ENCODE results near the gene MYO1C. TPM values are rescaled to one million over a fixed set of nuclear protein-coding genes. Genes with fewer than 3 reads are reported as not detected.

Gene MYO1C
- polyA plus RNA-seq, 1 donor from 2014 or later = 5.7 TPM

DNA sequence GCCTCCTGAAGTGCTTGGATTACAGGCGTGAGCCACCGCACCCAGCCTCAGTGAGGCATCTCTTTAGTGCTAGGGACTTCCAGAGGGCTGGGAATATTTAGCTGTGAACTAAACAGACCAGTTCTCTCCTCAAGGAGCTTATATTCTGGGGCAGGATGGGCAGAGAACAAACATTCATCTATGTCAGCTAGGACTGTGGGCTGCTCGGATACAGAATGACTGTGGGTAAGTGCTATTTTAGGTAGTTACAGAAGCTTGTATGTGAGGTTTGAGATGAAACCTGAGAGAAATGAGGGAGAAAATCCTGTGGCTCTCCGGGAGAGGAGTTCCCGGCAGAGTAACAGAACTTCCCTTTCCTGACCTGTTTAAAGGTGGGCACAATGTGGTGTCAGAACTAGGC is 30.1 kb upstream of the MYO1C start:
- TF ChIP-seq EZH2 (IDR thresholded peaks at IDR 0.05; ENCODE audit: borderline replicate concordance, insufficient read depth, low read length, poor library complexity, severe bottlenecking) (no peak), RAD21 (conservative IDR thresholded peaks at IDR 0.05) (no peak), CTCF (IDR thresholded peaks at IDR 0.05; ENCODE audit: poor library complexity, severe bottlenecking) (no peak), REST (IDR thresholded peaks at IDR 0.05; ENCODE audit: borderline replicate concordance) (no peak), TAF1 (IDR thresholded peaks at IDR 0.05; ENCODE audit: low read depth) (no peak), SMC3 (conservative IDR thresholded peaks at IDR 0.05; ENCODE audit: poor library complexity) (no peak), EP300 (conservative IDR thresholded peaks at IDR 0.05; ENCODE audit: poor library complexity, severe bottlenecking) (no peak), MXI1 (conservative IDR thresholded peaks at IDR 0.05; ENCODE audit: poor library complexity, severe bottlenecking) (no peak), POLR2AphosphoS5 (IDR thresholded peaks at IDR 0.05) (no peak)
- H3K4me3 ChIP-seq (ENCODE audit: low read length) = no peak overlapping the region
- no peak overlapping the region for H3K9ac ChIP-seq (ENCODE audit: low read length)
- H3F3A ChIP-seq (ENCODE audit: insufficient read depth, low read length, poor library complexity, severe bottlenecking) = no peaks in the 10 kb centered on the region
- no peaks in the 10 kb centered on the region for H3K9me3 ChIP-seq (ENCODE audit: low read length)
- H3K4me2 ChIP-seq (ENCODE audit: low read length) = no peak overlapping the region
- H3K27me3 ChIP-seq (ENCODE audit: insufficient read depth, low read depth, low read length) = no peaks in the 10 kb centered on the region
- H3K79me2 ChIP-seq (replicated peaks; ENCODE audit: insufficient read depth, low read length) = peaks cover 3% of the 10 kb centered on the region
- no peak overlapping the region for H3K27ac ChIP-seq (ENCODE audit: low read length)
- no peak overlapping the region for H2AFZ ChIP-seq (ENCODE audit: low read depth, low read length)
- no peaks in the 10 kb centered on the region for H3K9me2 ChIP-seq (ENCODE audit: insufficient read depth, low read length)
- no peaks in the 10 kb centered on the region for H3K36me3 ChIP-seq (ENCODE audit: insufficient read depth, low read length)
- no peaks in the 10 kb centered on the region for H4K20me1 ChIP-seq (ENCODE audit: insufficient read depth)

DNA sequence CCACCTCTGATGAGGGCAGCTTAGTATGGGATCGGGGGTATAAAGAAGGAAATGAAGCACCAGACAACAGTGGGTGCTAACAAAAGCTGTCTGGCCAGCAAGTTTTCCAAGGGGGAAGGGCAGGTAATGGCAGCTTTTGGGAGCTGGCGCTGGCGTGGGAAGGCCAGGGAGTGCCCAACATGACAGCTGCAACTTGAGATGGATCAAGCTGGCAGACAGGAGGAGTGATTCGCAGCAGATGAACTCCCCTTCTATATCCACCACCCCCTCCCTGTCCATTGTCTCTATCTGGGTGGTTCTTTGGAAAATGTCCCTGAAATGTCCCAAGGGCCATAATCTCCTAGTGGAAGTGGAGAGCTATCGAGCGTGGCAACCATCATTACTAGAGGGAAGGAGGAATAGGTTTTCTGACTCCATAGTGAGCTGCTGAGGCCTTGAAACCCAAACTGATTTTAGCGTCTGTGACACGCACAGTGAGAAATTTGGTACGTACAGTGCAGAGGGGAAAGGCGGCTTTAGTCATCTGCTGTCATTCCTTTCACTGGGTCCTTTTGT is 28.7 kb upstream of the MYO1C start:
- Histone ChIP-seq H3K27me3 (ENCODE audit: insufficient read depth, low read depth, low read length) (no peaks in the 10 kb centered on the region), H3K79me2 (replicated peaks; ENCODE audit: insufficient read depth, low read length) (peaks cover 10% of the 10 kb centered on the region), H3K36me3 (ENCODE audit: insufficient read depth, low read length) (no peaks in the 10 kb centered on the region), H3K9ac (ENCODE audit: low read length) (no peak overlapping the region), H3K4me2 (ENCODE audit: low read length) (no peak overlapping the region), H4K20me1 (ENCODE audit: insufficient read depth) (no peaks in the 10 kb centered on the region), H3F3A (ENCODE audit: insufficient read depth, low read length, poor library complexity, severe bottlenecking) (no peaks in the 10 kb centered on the region), H3K9me2 (ENCODE audit: insufficient read depth, low read length) (no peaks in the 10 kb centered on the region), H2AFZ (ENCODE audit: low read depth, low read length) (no peak overlapping the region), H3K27ac (ENCODE audit: low read length) (no peak overlapping the region), H3K9me3 (ENCODE audit: low read length) (no peaks in the 10 kb centered on the region), H3K4me3 (ENCODE audit: low read length) (no peak overlapping the region)
- TF ChIP-seq REST (IDR thresholded peaks at IDR 0.05; ENCODE audit: borderline replicate concordance) = no peak

All from neural cell (in vitro differentiated cells).